ENCODE results near the gene EBF3. TPM values are rescaled to one million over a fixed set of nuclear protein-coding genes. Genes with fewer than 3 reads are reported as not detected.

EBF3 gene
- polyA plus RNA-seq, 1 experiment = 0.32 TPM

DNA sequence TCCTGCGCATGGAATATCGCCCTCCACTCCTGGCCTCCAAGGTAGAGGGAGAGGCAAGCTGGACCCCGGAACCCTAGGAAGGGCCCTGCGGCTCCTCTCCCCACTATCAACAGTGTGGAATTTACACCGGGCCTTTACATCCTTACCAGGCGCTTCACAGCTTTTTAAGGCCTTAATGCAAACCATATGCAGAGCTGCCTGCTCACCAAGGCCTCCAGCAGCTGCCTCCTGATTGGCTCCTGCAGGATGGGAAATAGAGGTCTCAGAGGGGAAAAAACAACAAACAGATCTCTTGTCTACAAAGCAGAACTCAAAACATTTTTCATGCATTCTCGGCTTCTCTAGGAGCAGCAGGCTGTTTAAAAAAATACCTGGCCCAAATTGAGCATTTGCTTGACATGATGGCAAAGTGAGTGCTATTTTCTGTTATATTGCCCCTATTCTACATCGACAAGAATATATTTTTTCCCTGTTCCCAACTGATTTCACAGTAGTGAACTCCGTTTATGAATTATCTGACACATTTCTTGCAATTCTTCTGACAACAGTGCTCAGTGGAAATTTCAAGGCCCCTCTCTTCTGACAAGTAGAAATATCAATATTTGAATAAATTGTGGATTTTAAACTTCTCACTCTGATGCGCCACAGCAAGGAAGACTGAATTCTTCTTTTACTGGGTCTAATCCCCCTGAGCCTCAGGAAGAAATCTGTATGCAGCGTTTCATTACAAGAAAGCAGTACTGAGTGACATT lies 51.7 kb downstream of the EBF3 start:
- H3K36me3 ChIP-seq (ENCODE audit: control insufficient read depth, insufficient read depth, low read length) = no peaks in the 10 kb centered on the region
- ChIA-PET CTCF (no interaction called here), POLR2A (no interaction called here)
- TF ChIP-seq, protein P1, sequence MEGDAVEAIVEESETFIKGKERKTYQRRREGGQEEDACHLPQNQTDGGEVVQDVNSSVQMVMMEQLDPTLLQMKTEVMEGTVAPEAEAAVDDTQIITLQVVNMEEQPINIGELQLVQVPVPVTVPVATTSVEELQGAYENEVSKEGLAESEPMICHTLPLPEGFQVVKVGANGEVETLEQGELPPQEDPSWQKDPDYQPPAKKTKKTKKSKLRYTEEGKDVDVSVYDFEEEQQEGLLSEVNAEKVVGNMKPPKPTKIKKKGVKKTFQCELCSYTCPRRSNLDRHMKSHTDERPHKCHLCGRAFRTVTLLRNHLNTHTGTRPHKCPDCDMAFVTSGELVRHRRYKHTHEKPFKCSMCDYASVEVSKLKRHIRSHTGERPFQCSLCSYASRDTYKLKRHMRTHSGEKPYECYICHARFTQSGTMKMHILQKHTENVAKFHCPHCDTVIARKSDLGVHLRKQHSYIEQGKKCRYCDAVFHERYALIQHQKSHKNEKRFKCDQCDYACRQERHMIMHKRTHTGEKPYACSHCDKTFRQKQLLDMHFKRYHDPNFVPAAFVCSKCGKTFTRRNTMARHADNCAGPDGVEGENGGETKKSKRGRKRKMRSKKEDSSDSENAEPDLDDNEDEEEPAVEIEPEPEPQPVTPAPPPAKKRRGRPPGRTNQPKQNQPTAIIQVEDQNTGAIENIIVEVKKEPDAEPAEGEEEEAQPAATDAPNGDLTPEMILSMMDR (IDR thresholded peaks at IDR 0.05; ENCODE audit: insufficient read depth, low read depth, low read length) = no peak
- H3K27me3 ChIP-seq (ENCODE audit: control insufficient read depth, insufficient read depth, low read length) = no peaks in the 10 kb centered on the region
- no peak overlapping the region for H3K4me3 ChIP-seq (ENCODE audit: low read depth, low read length)
- no peak for DNase-seq (ENCODE audit: low read depth)

DNA sequence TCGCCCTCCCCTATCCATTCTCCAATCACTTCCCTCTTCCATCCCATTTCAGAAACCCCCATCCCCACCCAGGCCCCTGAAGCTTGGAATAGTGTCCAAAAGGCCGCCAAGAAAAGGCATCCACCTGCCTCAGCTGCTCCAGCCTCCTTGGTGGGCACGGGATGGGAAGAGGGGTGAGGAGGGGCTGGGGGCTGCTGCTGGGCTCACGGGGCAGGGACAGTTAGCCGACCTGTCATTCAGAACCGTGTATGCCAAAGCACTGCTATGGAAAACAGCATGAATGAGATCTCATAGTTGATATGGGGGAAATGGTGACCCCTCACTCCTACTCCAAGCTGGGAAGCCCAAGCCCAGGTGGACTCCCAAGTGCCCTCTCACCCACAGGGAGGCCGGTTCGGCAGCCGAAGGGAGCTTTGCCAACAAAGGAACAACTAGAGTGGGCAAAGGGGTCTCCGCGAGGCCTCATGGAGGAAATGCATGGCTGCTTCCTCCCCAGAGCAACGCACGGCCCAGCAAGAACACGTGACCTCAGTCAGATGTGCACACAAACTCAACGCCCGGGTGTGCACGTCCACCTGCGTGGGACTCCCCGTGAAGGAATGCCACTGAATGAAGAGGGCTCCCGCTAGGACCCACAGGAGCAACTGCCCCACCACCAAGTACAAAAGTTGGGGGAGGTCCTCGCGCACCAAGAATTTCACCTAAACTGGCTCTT lies 52.5 kb downstream of the EBF3 start:
- Histone ChIP-seq H3K4me3 (ENCODE audit: low read depth, low read length) (no peak overlapping the region), H3K36me3 (ENCODE audit: control insufficient read depth, insufficient read depth, low read length) (no peaks in the 10 kb centered on the region), H3K27me3 (ENCODE audit: control insufficient read depth, insufficient read depth, low read length) (no peaks in the 10 kb centered on the region)
- no peak for DNase-seq (ENCODE audit: low read depth)
- TF ChIP-seq, protein P1 (IDR thresholded peaks at IDR 0.05; ENCODE audit: insufficient read depth, low read depth, low read length) = no peak
- CTCF ChIA-PET = no interaction called here
- POLR2A ChIA-PET = no interaction called here

- Histone ChIP-seq H3K36me3 (ENCODE audit: control insufficient read depth, insufficient read depth, low read length) (no peaks in the 10 kb centered on the region), H3K4me3 (ENCODE audit: low read depth, low read length) (no peak overlapping the region), H3K27me3 (ENCODE audit: control insufficient read depth, insufficient read depth, low read length) (no peaks in the 10 kb centered on the region)
- DNase-seq (ENCODE audit: low read depth) = no peak
- CTCF ChIA-PET = no interaction called here
- TF ChIP-seq, protein P1 (IDR thresholded peaks at IDR 0.05; ENCODE audit: insufficient read depth, low read depth, low read length) = no peak
- POLR2A ChIA-PET = no interaction called here
Measured at GRCh38 chr10:129910861-129911260, 53.2 kb downstream of the EBF3 start.

DNA sequence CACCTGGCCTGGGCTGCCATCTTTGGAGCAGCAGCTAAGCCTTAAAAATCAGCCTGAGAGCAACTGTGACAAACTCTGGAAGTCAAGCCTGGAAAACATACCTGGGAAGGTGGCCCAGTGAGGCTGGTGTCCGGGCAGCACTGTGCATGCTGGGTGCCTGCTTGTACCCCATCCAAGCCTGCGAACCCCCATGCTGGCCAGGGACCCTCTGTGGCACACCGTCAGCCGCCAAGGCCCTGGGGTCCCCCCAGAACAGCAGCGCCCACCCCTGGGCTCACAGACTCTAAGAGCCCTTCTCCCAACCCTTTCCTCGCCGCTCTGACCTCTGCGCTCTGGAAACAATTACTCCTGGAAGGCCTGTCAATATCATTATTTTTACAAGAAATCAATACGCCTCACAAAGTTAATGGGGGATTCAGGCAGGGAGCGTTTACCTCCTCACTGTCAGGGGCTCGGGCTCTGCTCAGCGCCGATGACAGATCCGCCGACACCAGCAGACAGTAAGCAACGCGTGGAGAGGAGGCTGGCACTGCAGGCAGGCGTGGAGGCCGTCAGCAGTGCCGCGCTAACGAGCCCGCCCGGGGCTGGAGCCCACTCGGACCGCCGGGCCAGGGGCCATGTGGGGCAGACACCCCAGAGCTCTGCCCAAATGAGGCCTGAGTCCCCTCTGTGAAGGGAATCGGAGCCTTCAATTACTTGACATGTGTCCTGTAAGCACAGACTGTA lies 54.4 kb downstream of the EBF3 start:
- ChIA-PET CTCF (interaction anchor here (0.7 kb wide), 1 partner anchor 20 kb away, joined by 3 read pairs; no protein-coding TSS in a partner anchor), POLR2A (no interaction called here)
- no peak overlapping the region for H3K4me3 ChIP-seq (ENCODE audit: low read depth, low read length)
- TF ChIP-seq, protein P1 (IDR thresholded peaks at IDR 0.05; ENCODE audit: insufficient read depth, low read depth, low read length) = no peak
- H3K36me3 ChIP-seq (ENCODE audit: control insufficient read depth, insufficient read depth, low read length) = no peaks in the 10 kb centered on the region
- H3K27me3 ChIP-seq (ENCODE audit: control insufficient read depth, insufficient read depth, low read length) = no peaks in the 10 kb centered on the region
- DNase-seq (ENCODE audit: low read depth) = no peak

DNA sequence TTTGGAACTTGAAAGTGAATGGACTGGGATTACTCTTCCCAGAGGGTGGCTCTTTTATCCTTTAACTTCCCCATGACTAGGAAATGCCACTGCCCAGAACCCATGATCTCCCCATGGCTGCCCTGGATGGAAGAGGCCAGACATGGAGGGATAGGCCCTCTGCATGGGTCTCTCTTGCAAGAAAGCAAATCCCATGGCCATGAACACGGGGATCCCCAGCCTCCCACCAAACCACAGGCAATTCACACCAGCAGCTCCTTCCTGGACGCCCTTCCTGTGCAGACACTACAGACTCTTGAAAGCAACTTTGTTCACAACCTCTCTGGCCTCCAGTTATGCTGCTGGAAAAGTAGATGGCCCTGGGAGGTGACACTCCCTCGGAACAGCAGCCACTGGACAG lies 55.0 kb downstream of the EBF3 start:
- no peak for DNase-seq (ENCODE audit: low read depth)
- H3K27me3 ChIP-seq (ENCODE audit: control insufficient read depth, insufficient read depth, low read length) = no peaks in the 10 kb centered on the region
- H3K4me3 ChIP-seq (ENCODE audit: low read depth, low read length) = no peak overlapping the region
- ChIA-PET POLR2A (no interaction called here), CTCF (interaction anchor here (0.7 kb wide), 1 partner anchor 20 kb away, joined by 3 read pairs; no protein-coding TSS in a partner anchor)
- no peaks in the 10 kb centered on the region for H3K36me3 ChIP-seq (ENCODE audit: control insufficient read depth, insufficient read depth, low read length)
- TF ChIP-seq, protein P1 (IDR thresholded peaks at IDR 0.05; ENCODE audit: insufficient read depth, low read depth, low read length) = no peak
